Measurements from ENCODE around the gene TMEM258. TPM values are rescaled to one million over a fixed set of nuclear protein-coding genes. Genes with fewer than 3 reads are reported as not detected.

TMEM258 gene
- total RNA-seq, 1 experiment from 2014 or later, result 95.4 TPM

DNA sequence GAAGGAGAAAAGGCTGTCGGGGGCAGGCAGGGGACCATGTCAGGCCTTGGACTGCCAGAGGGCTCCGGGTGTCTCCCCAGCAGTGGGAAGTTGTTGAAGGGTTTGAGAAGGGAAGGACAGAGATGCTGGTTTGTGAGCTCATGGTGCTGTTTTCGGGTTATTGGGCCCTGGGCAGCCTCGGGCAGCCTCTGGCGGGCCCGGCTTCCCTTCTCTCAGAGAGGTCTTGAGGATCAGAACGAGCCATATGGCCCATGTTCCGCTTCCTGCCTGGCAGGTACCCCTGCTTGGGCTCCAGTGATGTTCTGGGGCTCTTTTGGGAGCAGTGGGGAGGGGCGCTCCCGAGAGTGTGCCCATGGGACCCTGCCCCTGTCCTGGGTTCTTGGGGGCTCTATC lies 30.2 kb downstream of the TMEM258 start:
- DNase-seq (ENCODE audit: extremely low read depth, low read depth), result no peak

DNA sequence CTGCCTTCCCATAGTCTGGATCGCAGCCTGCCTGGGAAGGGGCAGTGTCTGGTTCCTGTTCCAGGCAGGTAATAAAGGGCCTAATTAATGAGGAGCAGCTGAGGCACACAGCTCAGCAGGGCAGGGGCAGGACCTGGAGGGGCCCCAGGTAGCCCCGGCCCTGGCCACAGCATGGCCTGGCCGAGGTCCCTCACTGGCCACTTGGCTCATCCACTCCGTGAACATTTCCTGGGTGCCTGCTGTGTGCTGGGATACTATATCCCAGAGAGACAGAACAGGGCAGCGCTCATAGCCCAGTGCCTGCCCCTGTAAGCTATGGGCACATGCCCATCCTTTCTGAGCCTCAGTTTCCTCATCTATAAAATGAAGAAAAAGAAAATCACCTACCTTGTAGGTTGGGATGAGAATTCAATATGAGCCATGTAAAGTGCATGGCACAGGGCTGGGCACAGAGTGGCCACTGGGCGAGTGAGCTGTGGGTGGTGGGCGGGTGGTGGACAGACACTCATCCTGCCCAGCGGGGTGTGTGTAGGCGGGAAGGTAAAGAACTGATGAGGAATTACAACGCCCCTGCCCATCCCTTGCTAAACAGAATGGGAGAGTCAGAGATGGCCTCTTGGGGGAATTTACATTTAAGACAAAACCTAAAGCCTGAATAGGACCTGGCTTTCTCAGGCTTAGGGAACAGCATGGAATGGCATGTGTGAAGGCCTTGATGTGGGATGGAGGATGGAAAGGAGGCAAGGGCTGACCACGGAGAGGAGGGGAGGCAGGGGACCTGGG lies 30.8 kb downstream of the TMEM258 start:
- DNase-seq (ENCODE audit: extremely low read depth, low read depth), result no peak

DNA sequence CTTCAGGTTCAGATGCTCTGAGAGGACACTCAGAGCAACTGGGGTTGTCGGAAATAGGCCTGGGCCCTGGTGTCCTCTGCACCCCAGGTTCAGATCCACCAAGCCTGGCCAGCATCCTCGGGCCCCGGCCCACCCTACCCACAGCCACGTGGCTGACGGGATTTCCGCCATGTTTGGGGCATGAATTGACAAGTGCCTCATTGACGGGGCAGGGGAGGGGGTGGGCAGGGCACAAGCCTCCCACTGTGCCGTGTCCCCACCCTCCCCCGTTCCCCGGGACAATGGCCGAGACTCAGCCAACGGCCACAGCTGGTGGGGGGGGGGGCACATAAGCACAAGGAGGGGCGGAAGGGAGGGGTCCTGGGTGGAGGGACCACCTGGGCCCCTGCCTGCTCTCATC lies 31.5 kb downstream of the TMEM258 start:
- no peak for DNase-seq (ENCODE audit: extremely low read depth, low read depth)

DNA sequence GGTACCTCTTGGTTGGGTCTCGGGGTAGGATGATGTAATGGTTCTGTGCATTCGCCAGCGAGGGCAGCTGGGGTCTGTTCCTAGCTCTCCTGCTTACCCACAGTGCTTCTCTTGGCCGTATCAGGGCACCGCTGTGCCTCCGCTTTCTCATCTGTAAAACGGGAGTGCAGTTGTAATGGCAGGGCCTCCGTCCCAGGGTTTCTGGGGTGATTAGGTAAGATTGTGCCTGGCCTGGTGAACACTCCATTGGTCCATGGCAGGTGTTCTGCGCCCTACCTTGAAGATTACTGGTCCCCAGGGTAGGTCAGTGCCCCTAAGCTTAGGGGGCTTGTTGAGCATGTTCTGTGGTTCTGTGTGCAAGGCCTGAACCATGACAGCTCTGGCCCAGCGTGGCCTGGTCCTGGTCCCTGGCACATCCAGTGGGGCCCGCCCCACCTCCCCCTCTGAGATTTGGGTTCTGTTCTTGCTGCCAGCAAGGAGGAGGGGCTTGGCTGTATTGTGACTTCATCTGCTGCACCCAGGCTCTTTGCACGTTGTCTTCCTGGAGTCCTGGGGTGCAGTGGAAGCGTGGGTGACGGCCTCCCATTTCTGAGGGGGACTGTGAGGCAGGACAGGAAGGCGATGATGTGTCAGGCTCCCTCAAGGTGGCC lies 35.1 kb downstream of the TMEM258 start:
- DNase-seq (ENCODE audit: extremely low read depth, low read depth), result no peak

DNA sequence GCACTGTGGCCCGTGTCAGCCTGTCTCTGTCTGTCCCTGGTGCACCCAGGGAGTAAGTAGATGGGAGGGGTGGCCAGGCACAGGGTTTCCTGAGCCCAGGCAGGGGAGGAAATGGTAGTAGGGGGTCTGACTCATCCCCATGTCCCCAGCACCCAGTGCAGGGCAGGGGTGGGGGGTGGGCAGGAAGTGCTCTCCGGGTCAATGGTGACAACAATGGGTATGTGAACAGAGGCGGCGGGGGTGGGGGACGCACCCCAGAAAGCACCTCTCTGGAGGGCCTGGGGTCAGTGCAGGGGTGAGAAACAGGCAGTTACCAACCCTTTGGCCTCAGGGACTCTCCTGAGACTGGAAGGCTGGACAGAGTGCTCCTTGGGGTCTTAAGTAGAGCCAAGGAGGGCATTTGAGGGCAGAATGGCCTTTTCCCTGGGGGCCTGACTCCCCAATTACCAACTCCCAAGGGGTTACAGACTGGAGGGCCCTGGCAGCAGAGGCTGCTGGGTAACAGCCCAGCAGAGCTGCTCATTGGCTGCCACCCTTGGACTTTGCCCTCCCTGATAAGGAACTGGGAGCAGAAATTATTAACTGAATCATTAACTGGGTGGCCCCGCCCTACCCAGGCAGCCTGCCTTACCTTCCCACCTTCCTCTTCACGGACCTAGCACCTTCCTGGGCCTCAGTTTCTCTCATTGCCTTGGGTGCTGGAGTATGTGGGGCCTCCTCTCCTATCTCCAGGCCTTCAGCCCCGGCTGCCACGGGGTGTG lies 35.8 kb downstream of the TMEM258 start:
- no peak for DNase-seq (ENCODE audit: extremely low read depth, low read depth)

DNA sequence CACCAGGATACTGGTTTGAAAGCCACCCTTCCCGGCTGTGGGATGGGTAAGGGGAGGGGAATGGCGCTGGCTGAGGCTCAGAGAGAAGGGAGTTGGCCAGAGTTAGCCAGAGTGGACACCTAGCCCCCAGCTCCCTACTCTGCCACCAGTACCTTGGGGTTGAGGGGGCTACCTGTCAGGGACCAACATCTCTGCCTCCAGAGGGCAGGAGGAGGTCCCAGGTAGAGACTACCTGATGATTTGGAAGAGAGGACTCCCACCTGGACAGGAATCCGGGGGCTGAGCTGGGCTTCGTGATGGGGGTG lies 36.3 kb downstream of the TMEM258 start:
- DNase-seq (ENCODE audit: extremely low read depth, low read depth), result no peak

GRCh38 chr11:61754534-61755482 lies 37.6 kb downstream of the TMEM258 start:
- DNase-seq (ENCODE audit: extremely low read depth, low read depth), result no peak

GRCh38 chr11:61753672-61754071 lies 38.7 kb downstream of the TMEM258 start:
- no peak for DNase-seq (ENCODE audit: extremely low read depth, low read depth)

- no peak for DNase-seq (ENCODE audit: extremely low read depth, low read depth)
These were observed 39.4 kb downstream of the TMEM258 start for GRCh38 chr11:61752925-61753521.

DNA sequence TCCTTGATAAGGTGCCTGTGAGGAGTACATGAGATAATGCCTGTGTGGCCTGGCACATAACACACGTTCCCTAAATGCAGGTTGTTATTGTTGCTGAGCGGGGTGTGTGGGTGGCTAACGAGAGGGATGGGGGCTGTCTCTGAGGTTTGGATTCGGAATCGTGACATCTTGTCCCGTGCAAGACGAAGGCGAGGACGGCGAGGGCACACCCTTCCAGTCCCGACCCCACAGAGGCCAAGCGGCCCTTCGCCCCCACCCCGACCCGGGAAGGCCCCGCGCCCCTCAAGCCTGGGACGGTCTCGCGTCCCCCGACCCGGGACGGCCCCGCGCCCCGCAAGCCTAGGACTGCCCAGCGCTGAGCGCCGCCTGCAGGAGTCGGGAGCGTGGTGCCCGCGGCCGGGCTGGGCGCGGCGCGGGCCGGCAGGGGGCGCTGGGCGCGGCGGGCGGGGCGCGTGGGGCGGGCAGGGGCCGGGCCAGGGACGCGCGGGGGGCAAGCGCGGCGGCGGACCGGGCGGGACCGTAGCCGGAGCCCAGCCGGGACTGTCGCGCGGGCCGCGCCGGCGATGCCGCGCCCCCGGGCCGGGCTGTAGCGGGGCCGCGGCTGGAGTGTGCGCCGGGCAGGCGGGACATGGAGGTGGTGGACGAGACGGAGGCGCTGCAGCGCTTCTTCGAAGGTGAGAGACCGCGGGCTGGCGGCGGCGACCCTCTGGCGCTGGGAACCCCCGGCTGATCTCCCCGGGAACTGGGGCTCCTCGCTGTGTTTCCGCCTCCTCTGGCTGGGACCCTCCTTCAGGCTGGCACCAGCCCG lies 40.1 kb downstream of the TMEM258 start, which contains the start of gene MYRF:
MYRF (plus strand) TSS at position 520 of the 808 bp plus-strand sequence; CDS start at position 629, 109 bp downstream.
- peak; percentile 34 for DNase-seq (ENCODE audit: extremely low read depth, low read depth)

GRCh38 chr11:61751384-61751783 lies 41.0 kb downstream of the TMEM258 start:
- DNase-seq (ENCODE audit: extremely low read depth, low read depth), result no peak

- DNase-seq (ENCODE audit: extremely low read depth, low read depth), result no peak
These were observed 41.6 kb downstream of the TMEM258 start for GRCh38 chr11:61750631-61751273.

GRCh38 chr11:61749591-61750217 lies 42.7 kb downstream of the TMEM258 start:
- no peak for DNase-seq (ENCODE audit: extremely low read depth, low read depth)

DNA sequence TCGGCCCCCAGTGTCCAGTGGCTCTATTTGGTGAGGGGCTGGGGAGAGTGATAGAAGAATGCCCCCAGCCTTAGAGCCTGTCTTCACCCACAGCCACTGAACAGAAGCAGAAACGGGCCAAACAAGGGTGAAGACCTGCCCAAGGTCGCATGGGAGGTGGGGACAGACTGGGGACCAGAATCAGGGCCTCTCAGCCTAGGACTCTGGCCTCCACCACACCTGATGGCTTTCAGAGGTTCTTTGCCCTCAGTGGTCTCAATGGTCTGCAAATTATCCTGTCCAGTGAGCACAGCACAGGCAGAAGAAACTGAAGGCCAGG lies 44.5 kb downstream of the TMEM258 start:
- DNase-seq (ENCODE audit: extremely low read depth, low read depth), result no peak

DNA sequence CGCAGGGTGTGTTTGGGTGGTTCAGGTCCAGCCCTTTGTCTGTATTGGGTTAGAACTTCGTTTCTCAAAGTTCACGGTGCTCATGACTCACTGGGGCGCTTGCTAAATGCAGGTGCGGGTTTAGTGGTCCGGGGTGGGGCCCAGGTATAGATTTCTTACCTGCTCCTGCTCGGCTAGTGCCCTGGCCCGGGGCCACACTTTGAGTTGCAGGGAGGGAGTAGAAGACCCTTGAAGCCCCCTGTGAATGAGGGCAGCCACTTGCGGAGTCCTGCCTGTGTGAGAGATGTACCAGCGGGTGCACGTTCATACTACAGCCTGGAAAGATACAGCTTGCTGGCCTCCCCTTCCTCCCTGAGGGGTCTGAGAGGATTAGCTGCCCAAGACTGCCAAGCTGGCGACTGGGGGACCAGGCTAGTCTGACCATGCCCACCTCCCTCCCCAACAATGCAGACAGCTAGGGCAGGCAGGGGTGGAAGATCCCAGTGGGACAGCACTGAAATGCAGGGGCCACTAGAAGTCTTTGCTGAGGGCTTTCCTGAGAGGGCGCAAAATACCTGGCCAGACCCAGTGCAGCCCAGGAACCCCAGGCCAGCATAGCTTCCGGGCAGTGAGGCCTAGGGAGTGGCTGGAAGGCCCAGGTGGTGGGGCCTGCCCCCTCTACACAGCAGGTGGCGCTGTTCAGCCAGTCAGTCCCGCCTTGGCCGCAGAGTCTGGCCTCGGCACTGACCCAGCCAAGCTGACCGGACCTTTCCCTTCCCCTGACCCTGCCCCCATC lies 45.0 kb downstream of the TMEM258 start:
- peak; percentile 40 for DNase-seq (ENCODE audit: extremely low read depth, low read depth)

- no peak for DNase-seq (ENCODE audit: extremely low read depth, low read depth)
These were observed 45.8 kb downstream of the TMEM258 start for GRCh38 chr11:61746442-61747191.

All from NCI-H460 (cell line).